ENCODE data around the gene JMJD4. TPM values are rescaled to one million over a fixed set of nuclear protein-coding genes. Genes with fewer than 3 reads are reported as not detected.
A peak's percentile ranks its signal among the peaks of the same experiment; 100 is the strongest.

The JMJD4 gene, protein sequence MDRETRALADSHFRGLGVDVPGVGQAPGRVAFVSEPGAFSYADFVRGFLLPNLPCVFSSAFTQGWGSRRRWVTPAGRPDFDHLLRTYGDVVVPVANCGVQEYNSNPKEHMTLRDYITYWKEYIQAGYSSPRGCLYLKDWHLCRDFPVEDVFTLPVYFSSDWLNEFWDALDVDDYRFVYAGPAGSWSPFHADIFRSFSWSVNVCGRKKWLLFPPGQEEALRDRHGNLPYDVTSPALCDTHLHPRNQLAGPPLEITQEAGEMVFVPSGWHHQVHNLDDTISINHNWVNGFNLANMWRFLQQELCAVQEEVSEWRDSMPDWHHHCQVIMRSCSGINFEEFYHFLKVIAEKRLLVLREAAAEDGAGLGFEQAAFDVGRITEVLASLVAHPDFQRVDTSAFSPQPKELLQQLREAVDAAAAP
- 10 to 100 TPM in 2 of 4 donors, 1 to 10 TPM in 2; 8.4 to 14.7 (median 11.1) TPM for polyA plus RNA-seq
- long read RNA-seq, donor 1: 0 reads
- long read RNA-seq, donor 2, partial matches to known transcripts: 0 of 1 reads
- long read RNA-seq, donor 2, other reads (novel, unspliced or antisense): 0 of 1 reads
- long read RNA-seq, donor 3, partial matches to known transcripts: 0 of 5 reads
- long read RNA-seq, donor 3, other reads (novel, unspliced or antisense): 0 of 5 reads
- long read RNA-seq, donor 4: 0 reads
- long read RNA-seq, donor 5, partial matches to known transcripts: 0 of 4 reads
- long read RNA-seq, donor 5, other reads (novel, unspliced or antisense): 0 of 4 reads
- long read RNA-seq, donor 6, partial matches to known transcripts: 0 of 1 reads
- long read RNA-seq, donor 6, other reads (novel, unspliced or antisense): 0 of 1 reads
- long read RNA-seq, donor 7: 0 reads
- long read RNA-seq, donor 8: 0 reads
- long read RNA-seq, donor 9, partial matches to known transcripts: 0 of 1 reads
- long read RNA-seq, donor 9, other reads (novel, unspliced or antisense): 0 of 1 reads
- long read RNA-seq, donor 10, transcript JMJD4-201 (6 exons, 2,595 nt): major isoform, 6 of 8 reads
- long read RNA-seq, donor 10, partial matches to known transcripts: 0 of 8 reads
- long read RNA-seq, donor 10, other reads (novel, unspliced or antisense): 0 of 8 reads

DNA sequence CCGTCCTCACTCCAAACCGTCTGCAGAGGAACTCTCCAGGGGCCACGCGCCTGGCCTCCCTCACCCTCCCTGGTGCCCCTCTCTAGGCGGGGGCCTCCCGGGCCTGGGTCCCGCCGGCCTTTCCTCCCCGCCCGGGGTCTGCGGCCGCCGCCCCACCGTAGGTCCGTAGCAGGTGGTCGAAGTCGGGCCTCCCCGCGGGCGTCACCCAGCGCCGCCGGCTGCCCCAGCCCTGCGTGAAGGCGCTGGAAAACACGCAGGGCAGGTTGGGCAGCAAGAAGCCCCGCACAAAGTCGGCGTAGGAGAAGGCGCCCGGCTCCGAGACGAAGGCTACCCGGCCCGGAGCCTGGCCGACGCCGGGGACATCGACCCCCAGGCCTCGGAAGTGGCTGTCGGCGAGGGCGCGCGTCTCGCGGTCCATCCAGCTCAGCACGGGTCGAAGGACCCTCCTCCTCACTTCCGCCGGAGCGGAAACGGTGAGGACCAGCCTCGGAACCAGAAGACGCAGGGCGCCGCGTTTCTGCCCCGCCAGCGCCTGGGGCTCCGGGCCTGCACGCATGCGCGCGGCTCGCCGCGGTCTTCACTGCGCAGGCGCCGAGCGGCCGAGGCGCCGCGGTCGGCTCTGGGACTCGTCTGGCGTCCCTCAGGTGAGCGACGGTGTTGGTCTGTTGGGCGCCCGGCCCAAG is at the start of gene JMJD4, which contains the start of gene SNAP47:
JMJD4 (minus strand) TSS at position 447 of the 683 bp plus-strand sequence; CDS start at position 418, 29 bp downstream.
SNAP47 (plus strand) TSS at position 580 of the 683 bp plus-strand sequence. CDS start 12,302 bp downstream, outside the sequence.
- peak within 1 kb of the TSS; percentile 38 to 72 (median 63) for H3K27ac ChIP-seq (ENCODE audit: low read depth in 1 of 3, low read length in 2 of 3)
- H3K4me1 ChIP-seq (ENCODE audit: control insufficient read depth in 3 of 3, insufficient read depth in 2 of 3, low read depth in 1 of 3, low read length in 2 of 3): peaks cover 2 to 20% (median 5%) of the 10 kb centered on the region in 3 donors
- peaks cover 0 to 45% (median 0%) of the 10 kb centered on the region in 3 donors for H3K36me3 ChIP-seq (ENCODE audit: control insufficient read depth in 3 of 3, insufficient read depth in 2 of 3, low read depth in 1 of 3, low read length in 3 of 3)
- FAIRE-seq (no peak), DNase-seq (peak; percentile 92 to 97)
- H3K4me3 ChIP-seq (ENCODE audit: low read depth in 1 of 3, low read length in 3 of 3): peak within 1 kb of the TSS; percentile 73 to 84 (median 79)
- 0% methylated on average over 72 to 83 of the region's 83 CpGs for WGBS, 3 donors
- no peaks in the 10 kb centered on the region for H3K9me3 ChIP-seq (ENCODE audit: control insufficient read depth in 2 of 2, insufficient read depth in 1 of 2, low read depth in 1 of 2, low read length in 1 of 2)
- H3K27me3 ChIP-seq (ENCODE audit: control insufficient read depth in 3 of 3, insufficient read depth in 3 of 3, low read length in 3 of 3): no peaks in the 10 kb centered on the region

DNA sequence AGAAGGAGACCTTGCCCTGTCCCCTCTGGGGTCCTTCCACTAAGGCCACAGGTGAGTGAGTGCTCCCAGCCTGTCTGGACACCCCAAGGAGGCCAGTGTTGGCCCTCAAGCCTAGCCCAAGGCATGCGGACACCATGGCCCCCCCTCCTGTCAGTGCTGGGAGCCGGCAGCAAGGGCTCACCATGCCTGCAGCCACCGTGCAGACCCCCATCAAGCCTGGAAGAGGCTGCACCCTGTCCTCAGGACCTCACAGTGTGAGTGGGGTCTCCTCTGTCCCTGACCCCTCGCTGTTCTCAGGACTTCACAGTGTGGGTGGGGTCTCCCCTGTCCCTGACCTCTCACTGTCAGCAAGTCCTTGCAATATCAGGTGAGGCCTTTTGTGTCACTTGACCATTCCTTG is 47.1 kb upstream of the JMJD4 start:
- peaks cover 0 to 11% (median 8%) of the 10 kb centered on the region in 3 donors for H3K4me1 ChIP-seq (ENCODE audit: control insufficient read depth in 3 of 3, insufficient read depth in 2 of 3, low read depth in 1 of 3, low read length in 2 of 3)
- 91 to 95% (median 94%) methylated on average over 4 of the region's 4 CpGs for WGBS, 3 donors
- no peak for DNase-seq

DNA sequence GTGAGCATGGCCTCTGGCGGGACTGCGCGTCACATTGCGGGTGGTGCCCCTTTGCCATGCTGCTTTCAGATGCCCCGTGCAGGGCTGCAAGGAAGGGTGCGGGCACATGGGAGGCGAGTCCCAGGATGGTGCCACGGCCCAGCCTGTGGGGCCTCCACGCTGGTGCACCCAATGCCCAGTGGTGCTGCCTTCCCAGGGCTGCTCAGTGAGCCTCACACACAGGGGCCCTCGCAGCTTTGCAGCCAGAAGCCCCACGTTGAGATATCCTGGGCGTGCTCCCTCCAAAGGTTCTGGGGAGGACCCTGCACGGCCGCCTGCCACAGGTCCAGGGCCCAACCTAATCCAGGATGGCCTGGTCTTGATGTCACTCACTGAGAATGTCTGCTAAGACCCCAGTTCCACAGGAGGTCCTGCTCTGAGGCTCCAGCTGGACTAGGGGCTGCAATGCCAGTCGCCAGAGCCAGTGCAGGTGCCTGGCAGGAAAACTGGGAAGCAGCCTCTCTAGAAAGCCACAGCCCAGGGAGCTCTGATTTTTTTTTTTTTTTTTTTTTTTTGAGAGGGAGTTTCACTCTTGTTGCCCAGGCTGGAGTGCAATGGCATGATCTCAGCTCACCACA is 46.3 kb upstream of the JMJD4 start:
- H3K4me3 ChIP-seq (ENCODE audit: low read depth in 1 of 3, low read length in 3 of 3): no peak overlapping the region
- no peaks in the 10 kb centered on the region for H3K9me3 ChIP-seq (ENCODE audit: control insufficient read depth in 2 of 2, insufficient read depth in 1 of 2, low read depth in 1 of 2, low read length in 1 of 2)
- DNase-seq: no peak
- FAIRE-seq: no peak
- no peak overlapping the region for H3K27ac ChIP-seq (ENCODE audit: low read depth in 1 of 3, low read length in 2 of 3)
- H3K27me3 ChIP-seq (ENCODE audit: control insufficient read depth in 3 of 3, insufficient read depth in 3 of 3, low read length in 3 of 3): peaks cover 0 to 11% (median 0%) of the 10 kb centered on the region in 3 donors
- WGBS, 3 donors: 93 to 95% (median 94%) methylated on average over 15 of the region's 15 CpGs
- H3K36me3 ChIP-seq (ENCODE audit: control insufficient read depth in 3 of 3, insufficient read depth in 2 of 3, low read depth in 1 of 3, low read length in 3 of 3): peaks cover 0 to 41% (median 2%) of the 10 kb centered on the region in 3 donors
- peaks cover 0 to 4% (median under 1%) of the 10 kb centered on the region in 3 donors for H3K4me1 ChIP-seq (ENCODE audit: control insufficient read depth in 3 of 3, insufficient read depth in 2 of 3, low read depth in 1 of 3, low read length in 2 of 3)

More for the DNA sequence above, 47.1 kb upstream of the JMJD4 start:
- peaks cover 0 to 19% (median 0%) of the 10 kb centered on the region in 3 donors for H3K27me3 ChIP-seq (ENCODE audit: control insufficient read depth in 3 of 3, insufficient read depth in 3 of 3, low read length in 3 of 3)
- no peak for FAIRE-seq
- H3K4me3 ChIP-seq (ENCODE audit: low read depth in 1 of 3, low read length in 3 of 3): no peak overlapping the region
- no peaks in the 10 kb centered on the region for H3K9me3 ChIP-seq (ENCODE audit: control insufficient read depth in 2 of 2, insufficient read depth in 1 of 2, low read depth in 1 of 2, low read length in 1 of 2)
- H3K27ac ChIP-seq (ENCODE audit: low read depth in 1 of 3, low read length in 2 of 3): no peak overlapping the region
- H3K36me3 ChIP-seq (ENCODE audit: control insufficient read depth in 3 of 3, insufficient read depth in 2 of 3, low read depth in 1 of 3, low read length in 3 of 3): peaks cover 0 to 37% (median 0%) of the 10 kb centered on the region in 3 donors

DNA sequence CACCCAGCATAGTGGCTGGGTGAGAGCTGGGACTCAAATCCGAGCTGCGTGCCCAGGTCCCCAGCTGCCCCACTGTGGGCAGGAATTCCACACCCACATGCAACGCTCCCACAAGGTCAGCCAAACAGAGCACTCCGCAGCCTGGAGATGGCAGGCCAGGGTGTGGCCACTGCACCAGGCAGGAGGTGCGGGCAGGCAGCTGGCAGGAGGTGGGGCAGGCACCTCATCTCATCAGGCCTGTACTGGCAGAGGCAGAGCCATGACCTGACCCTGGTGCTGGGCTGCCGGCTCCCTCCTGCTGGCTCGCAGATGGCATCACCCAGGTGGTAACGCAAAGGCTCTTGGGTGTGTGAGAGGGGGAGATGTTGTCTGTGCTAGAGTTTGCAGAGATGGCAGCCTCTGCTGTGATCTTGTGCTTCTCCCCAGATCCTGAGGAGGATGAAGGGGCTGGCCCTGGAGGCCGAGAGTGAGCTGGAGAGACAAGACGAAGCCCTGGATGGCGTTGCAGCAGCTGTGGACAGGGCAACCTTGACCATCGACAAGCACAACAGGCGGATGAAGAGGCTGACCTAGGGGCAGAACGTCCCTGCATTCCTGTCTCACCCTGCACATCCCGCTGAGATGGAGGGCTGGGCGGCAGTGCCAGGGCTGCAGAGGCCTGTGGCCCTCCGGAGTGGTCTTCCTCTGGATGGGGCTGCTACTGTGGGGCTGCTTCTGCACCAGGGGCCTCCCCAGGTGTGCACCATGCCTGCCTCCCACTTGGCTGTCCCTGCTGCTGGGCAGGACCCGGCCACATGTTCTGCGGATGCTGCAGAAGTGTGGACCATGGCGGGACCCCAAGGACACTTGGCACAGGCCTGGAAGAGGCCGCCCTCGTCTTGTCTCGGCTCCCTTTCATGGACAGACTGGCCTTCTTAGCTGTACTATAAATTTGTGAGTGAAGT is 45.3 kb upstream of the JMJD4 start:
- Histone ChIP-seq H3K4me3 (ENCODE audit: low read depth in 1 of 3, low read length in 3 of 3) (no peak overlapping the region), H3K36me3 (ENCODE audit: control insufficient read depth in 3 of 3, insufficient read depth in 2 of 3, low read depth in 1 of 3, low read length in 3 of 3) (peaks cover 0 to 52% (median 2%) of the 10 kb centered on the region in 3 donors), H3K4me1 (ENCODE audit: control insufficient read depth in 3 of 3, insufficient read depth in 2 of 3, low read depth in 1 of 3, low read length in 2 of 3) (no peaks in the 10 kb centered on the region), H3K27me3 (ENCODE audit: control insufficient read depth in 3 of 3, insufficient read depth in 3 of 3, low read length in 3 of 3) (peaks cover 0 to under 1% (median 0%) of the 10 kb centered on the region in 3 donors), H3K9me3 (ENCODE audit: control insufficient read depth in 2 of 2, insufficient read depth in 1 of 2, low read depth in 1 of 2, low read length in 1 of 2) (no peaks in the 10 kb centered on the region), H3K27ac (ENCODE audit: low read depth in 1 of 3, low read length in 2 of 3) (no peak overlapping the region)
- WGBS, 3 donors: 87 to 91% (median 87%) methylated on average over 22 to 23 of the region's 23 CpGs
- no peak for DNase-seq
- FAIRE-seq: no peak

DNA sequence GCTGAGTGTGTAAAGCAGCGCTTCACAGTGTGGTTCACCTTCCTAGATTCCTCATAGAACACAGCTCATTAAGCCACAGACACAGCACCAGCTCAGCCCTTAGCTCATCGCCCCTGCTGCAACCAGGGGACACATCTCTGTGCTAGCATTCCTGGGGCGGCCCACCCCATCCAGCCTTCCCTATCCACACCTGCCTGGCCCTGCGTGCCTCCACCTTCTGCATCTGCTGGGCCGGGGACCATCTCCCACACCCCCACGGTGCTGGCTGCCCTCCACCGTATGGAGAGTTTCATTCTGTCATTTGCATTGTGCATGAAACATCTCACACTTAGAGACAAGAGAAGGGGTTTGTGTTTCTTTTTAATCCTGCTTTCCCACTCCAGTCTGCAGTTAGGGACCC is 44.6 kb upstream of the JMJD4 start:
- 93 to 97% (median 97%) methylated on average over 7 of the region's 7 CpGs for WGBS, 3 donors
- Histone ChIP-seq H3K27ac (ENCODE audit: low read depth in 1 of 3, low read length in 2 of 3) (no peak overlapping the region), H3K4me3 (ENCODE audit: low read depth in 1 of 3, low read length in 3 of 3) (no peak overlapping the region), H3K4me1 (ENCODE audit: control insufficient read depth in 3 of 3, insufficient read depth in 2 of 3, low read depth in 1 of 3, low read length in 2 of 3) (no peaks in the 10 kb centered on the region), H3K9me3 (ENCODE audit: control insufficient read depth in 2 of 2, insufficient read depth in 1 of 2, low read depth in 1 of 2, low read length in 1 of 2) (no peaks in the 10 kb centered on the region), H3K27me3 (ENCODE audit: control insufficient read depth in 3 of 3, insufficient read depth in 3 of 3, low read length in 3 of 3) (no peaks in the 10 kb centered on the region), H3K36me3 (ENCODE audit: control insufficient read depth in 3 of 3, insufficient read depth in 2 of 3, low read depth in 1 of 3, low read length in 3 of 3) (peaks cover 0 to 57% (median 2%) of the 10 kb centered on the region in 3 donors)
- FAIRE-seq (no peak), DNase-seq (no peak)

DNA sequence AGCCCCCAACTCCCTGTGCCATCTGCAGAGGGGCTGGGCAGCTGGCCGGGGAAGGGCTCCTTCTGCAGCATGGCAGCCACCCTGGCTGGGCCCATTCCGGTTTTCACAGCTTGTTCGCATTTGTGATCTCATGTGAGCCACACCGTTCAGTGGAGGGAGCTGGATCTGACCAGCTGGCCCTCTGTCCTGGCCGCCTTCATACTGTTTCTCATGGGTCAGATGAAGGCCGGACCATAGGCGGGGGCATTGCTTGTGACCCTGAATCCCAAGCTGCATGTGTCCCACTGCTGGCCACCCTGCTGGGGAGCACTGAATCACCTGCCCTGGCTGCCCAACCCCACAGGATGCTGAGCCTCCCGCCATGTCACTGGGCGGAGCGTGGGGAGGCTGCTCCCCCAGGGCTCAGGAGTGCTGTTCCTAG is 43.9 kb upstream of the JMJD4 start:
- Histone ChIP-seq H3K4me1 (ENCODE audit: control insufficient read depth in 3 of 3, insufficient read depth in 2 of 3, low read depth in 1 of 3, low read length in 2 of 3) (no peaks in the 10 kb centered on the region), H3K4me3 (ENCODE audit: low read depth in 1 of 3, low read length in 3 of 3) (no peak overlapping the region), H3K27ac (ENCODE audit: low read depth in 1 of 3, low read length in 2 of 3) (no peak overlapping the region), H3K9me3 (ENCODE audit: control insufficient read depth in 2 of 2, insufficient read depth in 1 of 2, low read depth in 1 of 2, low read length in 1 of 2) (no peaks in the 10 kb centered on the region), H3K27me3 (ENCODE audit: control insufficient read depth in 3 of 3, insufficient read depth in 3 of 3, low read length in 3 of 3) (no peaks in the 10 kb centered on the region), H3K36me3 (ENCODE audit: control insufficient read depth in 3 of 3, insufficient read depth in 2 of 3, low read depth in 1 of 3, low read length in 3 of 3) (peaks cover 0 to 57% (median 2%) of the 10 kb centered on the region in 3 donors)
- WGBS, 3 donors: 94 to 98% (median 94%) methylated on average over 10 of the region's 10 CpGs
- DNase-seq: no peak
- FAIRE-seq: no peak

All from small intestine (tissue), 16 donors.